ENCODE measurements around the gene LKAAEAR1. TPM values are rescaled to one million over a fixed set of nuclear protein-coding genes. Genes with fewer than 3 reads are reported as not detected.

The LKAAEAR1 gene
- total RNA-seq, 4 donors from 2014 or later: not detected

- TF ChIP-seq POLR2A (IDR thresholded peaks at IDR 0.05) (no peak), CTCF (IDR thresholded peaks at IDR 0.05) (no peak)
- no peaks in the 10 kb centered on the region for H3K36me3 ChIP-seq
- H3K27me3 ChIP-seq: no peaks in the 10 kb centered on the region
- no peaks in the 10 kb centered on the region for H3K9me3 ChIP-seq
- H3K27ac ChIP-seq: peak overlapping the region in 2 of 4 donors; percentile 40 to 65
- H3K4me1 ChIP-seq: no peaks in the 10 kb centered on the region
- H3K4me3 ChIP-seq: no peak overlapping the region
- DNase-seq: peak in 2 of 3 donors; percentile 49 to 50
These were observed 23.7 kb upstream of the LKAAEAR1 start for GRCh38 chr20:64107736-64108457.

GRCh38 chr20:64106981-64107735, 23.0 kb upstream of the LKAAEAR1 start, which contains the start of gene NPBWR2:
Gene NPBWR2, minus strand, starts transcription at chr20:64107565. Its CDS starts 734 bp downstream, at chr20:64106831.
- Histone ChIP-seq H3K27ac (peak within 1 kb of the TSS in 2 of 4 donors; percentile 40 to 65), H3K4me1 (peaks cover 0 to 5% (median 2%) of the 10 kb centered on the region in 4 donors), H3K27me3 (peaks cover 0 to 6% of the 10 kb centered on the region in 2 donors), H3K36me3 (no peaks in the 10 kb centered on the region), H3K4me3 (no peak within 1 kb of the TSS), H3K9me3 (no peaks in the 10 kb centered on the region)
- peak in 2 of 3 donors; percentile 40 to 55 for DNase-seq
- TF ChIP-seq CTCF (IDR thresholded peaks at IDR 0.05) (no peak), POLR2A (IDR thresholded peaks at IDR 0.05) (no peak)

- Histone ChIP-seq H3K36me3 (no peaks in the 10 kb centered on the region), H3K4me1 (peaks cover 0 to 9% (median 4%) of the 10 kb centered on the region in 4 donors), H3K27me3 (peaks cover 0 to 13% of the 10 kb centered on the region in 2 donors), H3K27ac (no peak overlapping the region), H3K4me3 (no peak overlapping the region), H3K9me3 (no peaks in the 10 kb centered on the region)
- no peak for TF ChIP-seq CTCF (IDR thresholded peaks at IDR 0.05)
- TF ChIP-seq POLR2A (IDR thresholded peaks at IDR 0.05): no peak
- DNase-seq: peak in 1 of 3 donors; percentile 42
These were observed 22.3 kb upstream of the LKAAEAR1 start for GRCh38 chr20:64106435-64106961.

- Histone ChIP-seq H3K4me1 (peaks cover 0 to 10% (median 4%) of the 10 kb centered on the region in 4 donors), H3K27me3 (peaks cover 0 to 18% of the 10 kb centered on the region in 2 donors), H3K36me3 (no peaks in the 10 kb centered on the region), H3K27ac (no peak overlapping the region), H3K4me3 (no peak overlapping the region), H3K9me3 (no peaks in the 10 kb centered on the region)
- TF ChIP-seq CTCF (IDR thresholded peaks at IDR 0.05): no peak
- peak in 2 of 3 donors; percentile 12 to 38 for DNase-seq
These were observed 21.7 kb upstream of the LKAAEAR1 start for GRCh38 chr20:64105846-64106434.

GRCh38 chr20:64104667-64105451, 20.7 kb upstream of the LKAAEAR1 start:
- Histone ChIP-seq H3K36me3 (no peaks in the 10 kb centered on the region), H3K4me1 (peaks cover 0 to 20% (median 4%) of the 10 kb centered on the region in 4 donors), H3K9me3 (no peaks in the 10 kb centered on the region), H3K4me3 (no peak overlapping the region), H3K27ac (no peak overlapping the region), H3K27me3 (peaks cover 0 to 19% of the 10 kb centered on the region in 2 donors)
- peak in 2 of 3 donors; percentile 13 to 36 for DNase-seq
- TF ChIP-seq POLR2A (IDR thresholded peaks at IDR 0.05): no peak
- no peak for TF ChIP-seq CTCF (IDR thresholded peaks at IDR 0.05)

Measured in Peyer's patch (tissue), 4 donors.